HepG2 (cell line): ENCODE results near the gene RPL31. TPM values are rescaled to one million over a fixed set of nuclear protein-coding genes. Genes with fewer than 3 reads are reported as not detected.

Source experiments
- ATAC-seq: fragments of 200-7000 bp; cut with Tn5 transposase; 3 replicates; pipeline ENCODE4 v1.9.1; 2020; ENCODE audit warnings: mild to moderate bottlenecking, moderate library complexity
- BruUV-seq: library from RNA; stranded (reverse); fragments of 400-500 nt; replicated peaks from 2 replicates; lab custom pipeline; 2021; lab: Mats Ljungman, UMichigan
- CTCF ChIA-PET: fragments of 300-600 bp; formaldehyde crosslinking; extraction: SDS; loops from one replicate; lab custom pipeline; 2021; ENCODE audit warnings: low total read pairs, inconsistent platforms, low intra/inter-chr PET ratio; lab: Yijun Ruan, JAX
- POLR2A ChIA-PET: fragments of 350-600 bp; sonication (Branson Sonifier 250); formaldehyde crosslinking; loops from one replicate; lab custom pipeline; 2020; ENCODE audit warnings: antibody characterized with exemption, inconsistent platforms; lab: Yijun Ruan, JAX
- DNase-seq: peaks from one replicate; pipeline ENCODE4 v3.0.0-alpha.2; 2015; ENCODE audit warnings: low spot score
- FAIRE-seq: peaks from 3 replicates; lab custom pipeline; 2011; peaks lifted over from hg19 to GRCh38; lab: Jason Lieb, UNC
- H2AFZ ChIP-seq: one replicate; pipeline ENCODE4 v1.6.1; 2011; ENCODE audit warnings: low read length, inconsistent platforms
- H3K27ac ChIP-seq: fragments of 300-600 bp; 3 replicates; pipeline ENCODE4 v1.8.0; 2011; ENCODE audit warnings: mixed run types, mild to moderate bottlenecking, mixed read lengths, low read length, inconsistent platforms; ENCODE audit not compliant: insufficient read depth; ENCODE audit errors: extremely low read length
- H3K27me3 ChIP-seq, 2 experiments: fragments of 200-600 bp in 1 of 2; 2 replicates in 1 of 2; 3 replicates in 1 of 2; pipeline versions ENCODE4 v1.6.0 to v1.8.0; 2011; ENCODE audit warnings: low read length in 2 of 2, mild to moderate bottlenecking in 2 of 2, moderate library complexity in 2 of 2, inconsistent platforms in 1 of 2; ENCODE audit not compliant: insufficient read depth in 2 of 2, control insufficient read depth in 1 of 2
- H3K36me3 ChIP-seq, 2 experiments: fragments of 200-600 bp in 1 of 2; replicated peaks in 1 of 2; 2 replicates in 1 of 2; 3 replicates in 1 of 2; pipeline versions ENCODE4 v1.5.1 to v1.8.0; 2011; ENCODE audit warnings: low read length in 2 of 2, inconsistent platforms in 1 of 2; ENCODE audit not compliant: insufficient read depth in 2 of 2, control insufficient read depth in 1 of 2
- H3K4me1 ChIP-seq: 2 replicates; pipeline ENCODE4 v1.5.1; 2012; ENCODE audit warnings: low read length, inconsistent platforms; ENCODE audit not compliant: insufficient read depth
- H3K4me2 ChIP-seq: 2 replicates; pipeline ENCODE4 v1.6.0; 2011; ENCODE audit warnings: low read depth, low read length, inconsistent platforms
- H3K4me3 ChIP-seq, 3 experiments: fragments of 200-600 bp in 1 of 3; sonication (generic), shearing (Covaris generic) in 1 of 3; replicated peaks in 1 of 3; 2 replicates each; pipeline ENCODE4 v1.5.1; 2011 to 2016; ENCODE audit warnings: low read length in 3 of 3, inconsistent platforms in 2 of 3, low read depth in 2 of 3, mild to moderate bottlenecking in 2 of 3, control low read depth in 1 of 3, mixed read lengths in 1 of 3; ENCODE audit not compliant: insufficient read depth in 1 of 3
- H3K79me2 ChIP-seq: one replicate; pipeline ENCODE4 v1.6.1; 2011; ENCODE audit warnings: low read length, inconsistent platforms; ENCODE audit not compliant: insufficient read depth
- H3K9ac ChIP-seq: 2 replicates; pipeline ENCODE4 v1.6.0; 2011; ENCODE audit warnings: mild to moderate bottlenecking, low read depth, low read length, inconsistent platforms; ENCODE audit not compliant: insufficient read depth
- H3K9me3 ChIP-seq: 2 replicates; pipeline ENCODE4 v1.5.1; 2012; ENCODE audit warnings: mild to moderate bottlenecking, low read length
- H4K20me1 ChIP-seq: 2 replicates; pipeline ENCODE4 v1.6.0; 2011; ENCODE audit warnings: inconsistent platforms, mild to moderate bottlenecking, low read length, moderate library complexity; ENCODE audit not compliant: insufficient read depth
- ARNT ChIP-seq: fragments of 450-650 bp; IDR thresholded peaks from 2 replicates; pipeline ENCODE4 v1.6.1; 2017
- MAF1 ChIP-seq: sonication (generic); formaldehyde crosslinking; IDR thresholded peaks from 2 replicates; pipeline ENCODE4 v1.5.0; 2020; ENCODE audit warnings: missing genetic modification reagents, borderline replicate concordance
- MBD4 ChIP-seq: IDR thresholded peaks from 2 replicates; pipeline ENCODE4 v1.6.1; 2012; ENCODE audit warnings: low read length, inconsistent platforms, borderline replicate concordance
- PHB2 ChIP-seq: fragments of 450-650 bp; IDR thresholded peaks from 2 replicates; pipeline ENCODE4 v1.6.1; 2018; ENCODE audit not compliant: partially characterized antibody
- RAD21 ChIP-seq: fragments of 450-650 bp; formaldehyde crosslinking; IDR thresholded peaks from 2 replicates; pipeline ENCODE4 v1.5.0; 2020; ENCODE audit warnings: mild to moderate bottlenecking
- ZMYM4 ChIP-seq: sonication (generic); formaldehyde crosslinking; IDR thresholded peaks from 2 replicates; pipeline ENCODE4 v1.8.1; 2023; ENCODE audit warnings: mild to moderate bottlenecking, missing genetic modification reagents
- ZNF749 ChIP-seq: sonication (generic); formaldehyde crosslinking; IDR thresholded peaks from 2 replicates; pipeline ENCODE4 v1.8.0; 2022; ENCODE audit warnings: mild to moderate bottlenecking, missing genetic modification reagents, moderate library complexity, borderline replicate concordance
- ZNF775 ChIP-seq: sonication (generic); formaldehyde crosslinking; IDR thresholded peaks from 2 replicates; pipeline ENCODE4 v1.4.0; 2020; ENCODE audit warnings: missing genetic modification reagents, mild to moderate bottlenecking, moderate library complexity, borderline replicate concordance
- ZNF83 ChIP-seq: sonication (generic); formaldehyde crosslinking; IDR thresholded peaks from 2 replicates; pipeline ENCODE4 v1.4.0; 2020; ENCODE audit warnings: missing genetic modification reagents, mild to moderate bottlenecking, borderline replicate concordance
- WGBS: methylation state at CpG from one replicate; pipeline ENCODE4 v1.1.6; 2017; ENCODE audit warnings: low lambda C conversion rate; 5-methylcytosine and 5-hydroxymethylcytosine counted together
- in situ Hi-C: cut with HindIII; loops from 2 replicates; pipeline ENCODE4 v1.10.0; 2017; ENCODE audit warnings: low pct_unique_long_range_greater_than_20kb; ENCODE audit not compliant: extremely low pct_ligation_motif_present
- intact Hi-C: fragments of 100-400 bp; cut with micrococcal nuclease; formaldehyde crosslinking; loops from one replicate; pipeline ENCODE4 v1.10.0; 2022; ENCODE audit not compliant: unreplicated experiment
- polyA plus RNA-seq, 8 experiments: library from polyadenylated mRNA; depleted of rRNA in 3 of 8; stranded (reverse) in 7 of 8; unstranded in 1 of 8; fragments of >200 nt; fragmentation: Illumina TruSeq in 4 of 8; extraction: Trizol in 4 of 8; gene quantifications; 2 replicates each; pipeline versions ENCODE4 v1.2.1 to v1.2.3, GENCODE V29; 2011 to 2016; ENCODE audit warnings: low read depth in 4 of 8, missing spikeins in 1 of 8, mixed read lengths in 1 of 8; ENCODE audit not compliant: insufficient read depth in 1 of 8
- total RNA-seq, 5 experiments: library from RNA; depleted of rRNA; stranded (reverse); fragments of >200 nt; fragmentation: Illumina TruSeq; extraction: Trizol; gene quantifications; 2 replicates each; pipeline ENCODE4 v1.2.3, GENCODE V29; 2016; ENCODE audit warnings: low read depth in 1 of 5
- TF ChIP-seq, protein P1 (sequence below): sonication (generic); formaldehyde crosslinking; IDR thresholded peaks from 2 replicates; pipeline ENCODE4 v1.4.0; 2020; ENCODE audit warnings: missing genetic modification reagents
- TF ChIP-seq, protein P2 (sequence below): sonication (generic); formaldehyde crosslinking; conservative IDR thresholded peaks from 2 replicates; pipeline ENCODE4 v1.8.0; 2022; ENCODE audit warnings: mild to moderate bottlenecking, moderate library complexity, missing genetic modification reagents

The RPL31 gene
- total and polyA plus RNA-seq, 2 of the 13 experiments (the other 11 are each of a cell fraction or from before 2014, with no cell fraction given), result 3,331 to 3,582 TPM

DNA sequence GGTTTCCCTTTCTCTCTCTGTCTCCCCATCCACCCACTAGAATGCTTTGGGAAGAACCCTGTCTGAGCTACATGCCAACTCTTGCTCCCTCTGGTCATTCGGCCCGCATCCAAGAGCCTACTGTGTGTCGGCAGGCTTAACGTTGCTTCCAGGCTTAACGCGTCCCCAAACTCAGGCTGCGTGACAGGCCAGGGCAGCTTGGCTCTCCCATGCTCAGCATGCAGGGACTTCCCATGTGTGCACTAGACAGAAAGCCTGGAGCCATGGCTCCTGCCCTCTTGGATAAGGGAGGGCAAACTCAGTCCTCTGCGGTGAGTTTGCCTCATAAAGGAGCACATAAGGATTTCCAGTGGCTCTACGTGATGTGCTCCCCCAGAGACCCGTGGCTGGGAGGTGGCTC lies 43.2 kb downstream of the RPL31 start:
- DNase-seq, result no peak
- in situ Hi-C loops (no loop called here), intact Hi-C loops (no loop called here)
- Histone ChIP-seq H3K4me3 (no peak overlapping the region), H3K79me2 (peaks cover 3% of the 10 kb centered on the region), H3K27ac (no peak overlapping the region), H3K9ac (no peak overlapping the region), H3K4me2 (no peak overlapping the region), H3K4me1 (peaks cover 16% of the 10 kb centered on the region), H3K36me3 (peaks cover 16 to 68% of the 10 kb centered on the region in 2 experiments), H4K20me1 (no peaks in the 10 kb centered on the region), H3K27me3 (no peaks in the 10 kb centered on the region), H3K9me3 (no peaks in the 10 kb centered on the region), H2AFZ (no peak overlapping the region)
- no peak for TF ChIP-seq MAF1 (CRISPR knock-in tag)
- no peak for TF ChIP-seq RAD21
- TF ChIP-seq ZNF775 (CRISPR knock-in tag), result no peak
- TF ChIP-seq, protein P1, sequence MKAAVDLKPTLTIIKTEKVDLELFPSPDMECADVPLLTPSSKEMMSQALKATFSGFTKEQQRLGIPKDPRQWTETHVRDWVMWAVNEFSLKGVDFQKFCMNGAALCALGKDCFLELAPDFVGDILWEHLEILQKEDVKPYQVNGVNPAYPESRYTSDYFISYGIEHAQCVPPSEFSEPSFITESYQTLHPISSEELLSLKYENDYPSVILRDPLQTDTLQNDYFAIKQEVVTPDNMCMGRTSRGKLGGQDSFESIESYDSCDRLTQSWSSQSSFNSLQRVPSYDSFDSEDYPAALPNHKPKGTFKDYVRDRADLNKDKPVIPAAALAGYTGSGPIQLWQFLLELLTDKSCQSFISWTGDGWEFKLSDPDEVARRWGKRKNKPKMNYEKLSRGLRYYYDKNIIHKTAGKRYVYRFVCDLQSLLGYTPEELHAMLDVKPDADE (CRISPR knock-in tag), result no peak
- TF ChIP-seq ARNT, result no peak
- no peak for TF ChIP-seq MBD4
- no peak for TF ChIP-seq PHB2
- no peak for TF ChIP-seq ZNF83 (CRISPR knock-in tag)
- TF ChIP-seq, protein P2, sequence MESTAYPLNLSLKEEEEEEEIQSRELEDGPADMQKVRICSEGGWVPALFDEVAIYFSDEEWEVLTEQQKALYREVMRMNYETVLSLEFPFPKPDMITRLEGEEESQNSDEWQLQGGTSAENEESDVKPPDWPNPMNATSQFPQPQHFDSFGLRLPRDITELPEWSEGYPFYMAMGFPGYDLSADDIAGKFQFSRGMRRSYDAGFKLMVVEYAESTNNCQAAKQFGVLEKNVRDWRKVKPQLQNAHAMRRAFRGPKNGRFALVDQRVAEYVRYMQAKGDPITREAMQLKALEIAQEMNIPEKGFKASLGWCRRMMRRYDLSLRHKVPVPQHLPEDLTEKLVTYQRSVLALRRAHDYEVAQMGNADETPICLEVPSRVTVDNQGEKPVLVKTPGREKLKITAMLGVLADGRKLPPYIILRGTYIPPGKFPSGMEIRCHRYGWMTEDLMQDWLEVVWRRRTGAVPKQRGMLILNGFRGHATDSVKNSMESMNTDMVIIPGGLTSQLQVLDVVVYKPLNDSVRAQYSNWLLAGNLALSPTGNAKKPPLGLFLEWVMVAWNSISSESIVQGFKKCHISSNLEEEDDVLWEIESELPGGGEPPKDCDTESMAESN (CRISPR knock-in tag), result no peak
- TF ChIP-seq ZMYM4, result no peak
- TF ChIP-seq ZNF749 (CRISPR knock-in tag), result no peak
- no peak for FAIRE-seq
- WGBS, result 98% methylated on average over 10 of the region's 10 CpGs
- ATAC-seq, result no peak
- ChIA-PET POLR2A (no interaction called here), CTCF (no interaction called here)
- no TSS peak for BruUV-seq
